ENCODE data around the gene ZNF526.

The ZNF526 gene

DNA sequence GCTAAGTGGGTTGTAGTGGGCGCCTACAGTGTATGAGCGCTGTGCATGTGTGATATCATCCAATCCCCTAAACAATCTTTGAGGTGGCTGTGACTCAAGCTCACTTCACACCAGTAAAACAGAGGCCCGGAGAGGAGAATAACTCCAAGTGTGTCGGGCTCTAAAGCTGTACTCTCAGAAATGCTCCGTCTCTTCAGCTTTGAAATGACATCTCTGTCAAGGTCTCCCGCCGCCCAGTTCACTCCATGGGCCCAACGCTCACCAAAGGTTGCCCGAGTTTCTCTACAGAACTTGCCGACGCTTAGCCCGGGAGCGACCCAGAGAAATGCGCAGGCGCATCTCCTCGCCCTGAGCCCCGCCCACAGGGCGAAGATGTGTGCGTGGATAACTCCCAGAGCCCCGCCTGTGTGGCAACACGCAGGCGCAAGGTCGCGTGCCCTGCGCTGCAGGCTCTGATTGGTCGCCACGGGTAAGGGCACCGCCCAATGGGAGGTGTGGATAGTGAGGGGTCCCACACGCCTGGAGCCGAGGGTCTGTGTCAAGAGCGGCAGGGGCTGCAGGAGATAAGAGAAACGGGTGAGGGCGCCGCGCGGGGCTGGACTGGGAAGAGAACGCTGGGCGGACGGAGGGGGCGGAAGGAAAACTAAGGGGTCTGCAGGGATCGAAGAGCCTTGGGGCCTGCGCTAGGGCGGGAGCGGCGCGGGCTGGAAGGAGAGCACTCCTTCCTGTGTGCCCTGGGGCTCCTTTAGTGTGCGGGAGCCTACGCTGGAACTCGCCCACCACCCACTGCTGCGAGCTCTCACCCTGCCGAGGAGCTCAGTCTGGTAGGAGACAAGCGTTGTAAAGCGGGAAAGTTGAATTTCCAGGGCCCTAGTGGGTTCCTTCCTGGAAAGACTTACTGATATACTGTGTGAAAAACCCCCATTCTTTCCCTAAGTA is at the start of gene ZNF526:
Gene ZNF526, plus strand, starts transcription at position 501 of the 939 bp plus-strand sequence. CDS start 4,092 bp downstream, outside the sequence.
- peak; percentile 98 for DNase-seq

DNA sequence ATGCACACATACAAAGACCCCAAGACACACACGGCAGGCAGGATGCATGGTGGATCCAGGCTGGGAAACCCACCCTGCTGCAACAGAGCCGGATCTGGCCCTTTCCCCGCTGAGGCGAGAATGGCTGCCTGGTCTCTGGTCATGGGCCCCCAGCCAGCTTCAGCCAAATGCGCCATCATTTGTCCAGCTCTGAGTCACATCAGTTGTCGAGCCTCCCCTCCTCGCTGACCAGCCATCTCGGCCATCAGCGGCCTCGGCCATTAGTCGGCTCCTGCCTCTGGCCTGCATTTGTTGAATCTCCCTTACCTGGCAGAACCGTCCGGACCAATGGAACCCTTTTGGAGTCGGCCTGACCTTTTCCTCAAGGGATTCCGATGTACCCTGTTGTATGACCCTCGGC is 49.4 kb upstream of the ZNF526 start:
- DNase-seq: no peak

DNA sequence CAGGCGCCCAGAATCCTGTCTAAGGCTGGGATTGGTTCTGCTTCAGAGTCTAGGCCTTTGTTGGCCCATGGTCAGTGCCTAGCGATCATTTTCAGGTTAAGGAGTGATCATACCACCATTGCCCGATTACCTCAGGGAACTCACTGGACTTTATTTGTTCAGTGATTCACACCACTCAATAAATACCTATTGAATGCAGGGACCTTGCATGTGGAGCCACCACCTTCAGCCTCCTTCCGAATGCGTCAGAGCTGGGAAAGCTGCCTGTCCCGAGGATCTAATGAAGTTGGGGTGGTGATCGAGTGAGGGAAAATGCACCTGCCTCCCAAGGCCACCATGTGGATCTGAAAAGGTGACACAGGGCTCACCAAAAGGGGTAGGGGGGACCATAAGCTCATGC is 47.9 kb upstream of the ZNF526 start:
- DNase-seq: no peak

GRCh38 chr19:42173695-42174094 is 46.4 kb upstream of the ZNF526 start:
- no peak for DNase-seq

DNA sequence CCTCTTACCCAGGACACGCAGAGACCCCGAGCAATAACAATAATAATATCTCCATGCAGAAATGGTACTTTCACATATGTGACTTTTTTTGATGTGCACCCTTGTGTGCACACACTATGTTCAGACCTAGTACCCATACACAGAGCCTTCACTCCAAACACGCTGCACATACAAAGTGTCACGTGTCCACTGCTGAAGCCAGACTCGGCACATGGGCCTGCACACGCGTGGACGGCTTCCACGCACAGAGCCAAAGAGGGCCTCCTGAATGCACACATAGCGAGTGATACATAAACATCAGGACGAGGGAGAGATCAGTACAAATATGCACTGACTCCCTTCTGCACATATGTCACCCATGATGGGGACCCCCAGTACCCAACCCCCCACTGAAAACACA is 45.9 kb upstream of the ZNF526 start:
- no peak for DNase-seq

DNA sequence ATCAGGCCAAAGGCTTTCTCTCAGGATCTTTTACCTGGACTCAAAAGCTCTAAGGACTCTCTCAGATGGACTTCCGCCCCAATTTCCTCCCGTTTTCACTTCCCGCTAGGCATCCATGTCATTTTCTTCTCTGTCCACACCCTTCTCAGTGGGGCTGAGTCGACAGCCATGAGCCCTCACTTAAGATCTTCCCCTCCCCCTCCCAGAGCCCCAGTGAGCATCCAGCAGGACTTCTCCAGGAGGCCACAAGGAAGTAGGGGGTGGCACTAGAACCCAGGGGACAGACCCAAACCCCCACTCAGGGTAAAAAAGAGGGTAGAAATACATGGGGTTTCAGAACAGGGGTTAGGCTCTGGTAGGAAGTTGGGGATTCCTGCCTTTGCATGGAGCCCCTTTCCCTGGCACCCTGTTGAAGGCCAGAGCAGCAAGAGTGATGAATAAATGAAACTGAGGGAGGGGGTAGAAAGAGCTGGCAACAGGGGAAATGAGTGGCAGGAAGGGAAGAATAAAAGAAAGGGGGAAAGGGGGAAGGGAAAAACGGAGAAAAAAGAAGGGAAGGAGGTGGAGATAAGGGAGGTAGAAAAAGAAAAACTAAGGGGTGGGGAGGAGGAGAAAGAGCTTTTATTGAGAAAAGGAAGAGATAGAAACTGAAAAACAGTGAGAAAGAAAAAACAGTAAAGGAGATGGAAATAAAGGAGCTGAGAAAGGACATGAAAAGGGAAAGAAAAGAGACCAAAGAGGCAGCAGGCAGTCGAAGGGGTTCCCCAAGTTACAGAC is 45.0 kb upstream of the ZNF526 start:
- no peak for DNase-seq

GRCh38 chr19:42175952-42176648 is 44.0 kb upstream of the ZNF526 start:
- no peak for DNase-seq

DNA sequence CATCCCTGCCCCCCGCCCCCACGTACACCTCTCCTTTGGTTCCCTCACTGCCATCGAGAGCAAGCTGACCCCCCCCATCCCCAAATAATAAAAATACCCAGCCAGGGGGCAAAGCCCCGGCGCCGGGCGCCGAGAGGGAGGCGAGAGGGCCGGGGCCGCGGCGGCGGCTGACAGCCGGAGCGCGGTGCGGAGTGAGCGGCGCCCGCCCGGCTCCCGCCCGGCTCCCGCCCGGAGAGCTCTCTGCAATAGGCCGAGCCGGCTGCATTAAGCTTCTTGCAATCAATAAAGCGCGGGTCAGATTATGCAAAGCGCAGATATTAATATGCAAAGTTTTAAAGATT is 43.5 kb upstream of the ZNF526 start:
- no peak for DNase-seq

DNA sequence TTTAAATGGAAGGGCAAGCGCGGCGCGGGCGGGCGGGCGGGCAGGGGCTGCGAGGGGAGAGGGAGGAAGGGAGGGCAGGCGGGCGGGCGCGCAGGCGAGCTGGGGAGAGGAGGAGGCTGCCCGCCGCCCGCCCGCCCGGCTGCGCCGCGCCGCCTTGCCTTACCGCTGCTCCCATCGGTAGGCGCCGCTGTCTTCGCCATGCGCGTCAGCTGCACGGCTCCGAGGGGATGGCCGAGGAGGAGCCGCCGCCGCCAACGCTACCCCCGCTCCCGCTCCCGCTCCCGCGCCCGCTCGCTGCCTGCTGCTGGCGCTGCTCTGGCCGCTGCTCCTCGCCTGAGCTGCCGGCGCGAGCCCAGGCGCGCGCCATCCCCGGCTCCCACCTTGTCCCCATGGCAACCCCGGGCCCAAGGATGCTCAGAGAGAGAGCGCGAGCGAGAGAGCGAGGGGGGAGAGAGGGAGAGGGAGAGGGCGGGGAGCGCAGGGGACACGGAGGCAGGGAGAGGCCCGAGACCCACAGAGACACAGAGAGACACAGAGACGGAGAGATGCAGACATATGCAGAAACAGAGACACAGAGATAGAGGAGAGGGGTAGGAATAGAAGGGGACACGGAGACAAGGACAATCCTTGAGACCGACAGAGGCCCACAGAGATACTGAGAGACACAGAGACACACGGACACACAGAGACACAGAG is 43.0 kb upstream of the ZNF526 start:
- peak; percentile 74 to 80 for DNase-seq

GRCh38 chr19:42177686-42178019 is 42.5 kb upstream of the ZNF526 start:
- DNase-seq: no peak

DNA sequence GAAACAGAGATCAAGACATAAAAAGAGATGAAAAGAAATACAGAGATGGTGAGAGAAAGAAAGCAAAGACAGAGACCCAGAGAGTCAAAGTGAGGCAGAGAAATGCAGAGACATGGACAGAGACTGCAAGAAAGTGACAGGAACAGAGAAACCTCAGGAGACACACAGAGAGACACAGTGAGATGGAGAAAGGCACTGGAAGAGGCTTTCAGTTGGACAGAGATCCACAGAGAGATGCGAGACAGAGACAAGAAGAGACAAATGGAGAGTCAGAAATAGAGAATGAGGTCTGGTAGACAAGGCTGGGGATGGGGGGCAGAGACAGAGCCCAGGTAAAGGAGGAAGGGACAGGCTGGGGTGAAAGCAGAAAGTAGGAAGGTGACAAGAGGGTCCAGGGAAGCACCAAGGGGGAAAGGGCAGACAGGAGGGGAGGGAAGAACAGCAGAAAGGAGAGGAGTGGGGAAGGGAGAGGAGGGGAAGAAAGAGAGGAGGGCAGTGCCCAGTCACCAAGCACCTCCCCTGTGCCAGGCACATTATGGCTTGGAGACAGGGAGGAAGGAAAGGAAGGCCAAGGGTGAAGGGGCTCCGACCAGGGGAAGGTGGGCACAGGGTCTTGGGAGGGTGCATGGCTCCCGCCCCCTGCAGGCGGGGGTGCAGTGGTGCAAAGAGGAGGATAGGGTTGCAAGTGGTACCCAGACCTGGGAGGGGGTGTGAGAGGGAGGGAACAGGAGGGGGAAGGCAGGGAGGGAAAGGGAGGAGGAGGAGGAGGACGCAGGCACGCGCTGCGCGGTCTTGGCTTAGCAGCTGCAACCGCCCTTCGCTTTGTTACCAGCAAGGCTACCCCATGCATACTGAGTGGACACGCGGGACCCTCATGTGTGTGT is 41.1 kb upstream of the ZNF526 start:
- DNase-seq: no peak

DNA sequence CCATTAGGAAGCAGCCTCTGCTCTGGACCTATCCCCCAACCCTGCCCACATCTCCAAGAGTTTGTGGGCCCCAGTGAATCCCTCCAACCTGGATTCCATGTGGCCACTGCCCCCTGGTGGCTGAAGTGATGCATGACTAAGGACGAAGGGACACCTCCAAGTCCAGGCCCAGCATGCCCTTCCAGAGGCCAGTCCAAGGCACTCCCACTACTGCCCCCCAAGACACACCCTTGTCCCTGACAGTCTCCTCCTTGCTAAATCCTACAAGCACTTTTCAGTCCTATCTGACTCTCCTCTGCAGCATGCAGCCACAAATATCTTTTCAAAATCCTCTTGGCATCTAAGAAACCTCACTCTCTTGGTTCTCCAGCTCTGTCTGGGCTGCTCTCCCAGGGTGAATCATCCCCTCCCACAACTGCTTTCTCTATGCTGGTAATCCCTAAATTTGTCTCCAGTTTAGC is 35.7 kb upstream of the ZNF526 start:
- DNase-seq: peak; percentile 67 to 69

GRCh38 chr19:42185277-42185676 is 34.8 kb upstream of the ZNF526 start:
- peak; percentile 47 to 71 for DNase-seq

- DNase-seq: no peak
Observed at GRCh38 chr19:42188665-42189064, 31.4 kb upstream of the ZNF526 start.

- no peak for DNase-seq
Observed at GRCh38 chr19:42189133-42189532, 31.0 kb upstream of the ZNF526 start.

DNA sequence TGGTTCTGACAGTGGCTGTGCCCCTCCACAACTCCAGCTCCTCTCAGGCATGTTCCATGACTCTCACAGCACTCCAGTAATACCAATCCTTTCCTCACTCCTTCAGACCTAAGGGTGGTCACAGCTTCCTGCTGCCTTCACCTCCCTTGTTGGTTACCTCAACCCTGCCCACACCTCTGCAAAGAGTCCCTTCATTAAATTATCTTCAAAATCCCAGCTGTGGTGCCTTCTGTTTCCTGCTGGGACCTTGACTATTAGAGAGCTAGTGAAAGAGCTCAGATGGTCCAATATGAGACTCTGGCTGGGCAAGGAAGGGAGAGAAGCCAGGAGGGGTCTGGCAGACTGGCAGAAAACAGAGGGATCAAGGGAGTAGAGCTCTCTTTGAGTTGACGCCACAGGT is 28.8 kb upstream of the ZNF526 start:
- no peak for DNase-seq

DNA sequence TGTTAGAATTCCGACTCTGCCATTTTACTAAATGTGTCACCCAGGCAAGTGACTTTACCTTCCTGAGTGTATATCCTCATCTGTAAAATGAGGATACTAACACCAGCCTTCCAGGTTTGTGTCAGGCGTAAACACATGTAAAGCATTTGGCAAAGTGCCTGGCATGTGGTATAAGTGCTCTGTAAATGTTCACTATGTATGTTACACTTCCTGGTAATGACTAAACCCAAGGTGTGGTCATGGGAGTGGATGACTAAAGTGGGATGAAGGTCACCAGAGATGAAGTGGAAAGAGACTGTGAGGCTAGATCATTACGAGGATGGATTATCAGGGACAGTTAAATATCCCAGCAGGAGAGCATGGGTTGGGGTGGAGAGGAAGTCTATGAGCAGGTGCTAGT is 28.3 kb upstream of the ZNF526 start:
- DNase-seq: no peak

- no peak for DNase-seq
Observed at GRCh38 chr19:42193294-42193693, 26.8 kb upstream of the ZNF526 start.

DNA sequence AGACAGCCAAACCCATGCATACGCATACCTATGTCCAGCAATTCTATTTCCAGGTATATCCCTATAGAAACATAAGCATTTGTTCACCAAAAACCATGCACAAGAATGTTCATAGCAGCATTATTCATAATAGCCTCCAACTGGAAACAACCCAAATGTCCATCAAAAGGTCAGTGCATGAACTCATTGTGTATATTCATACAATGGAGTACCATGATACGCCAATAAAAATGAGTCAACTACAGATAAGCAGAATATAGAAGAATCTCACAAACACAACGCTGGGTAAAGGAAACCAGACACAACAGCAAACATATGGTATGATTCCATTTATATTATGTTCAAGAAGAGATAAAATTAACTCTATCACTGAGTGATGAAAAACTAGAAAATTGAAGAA is 26.4 kb upstream of the ZNF526 start:
- DNase-seq: no peak

GRCh38 chr19:42196011-42197001 is 23.8 kb upstream of the ZNF526 start:
- no peak for DNase-seq

Data from CD4-positive, alpha-beta T cell treated with Interleukin-4 for 1 hour (primary cell).